ENCODE measurements around the gene STK10. TPM values are rescaled to one million over a fixed set of nuclear protein-coding genes. Genes with fewer than 3 reads are reported as not detected.

The STK10 gene
- polyA plus RNA-seq, 1 of the 3 experiments (the other 2 are of a cell fraction), result 11.0 TPM

GRCh38 chr5:172175263-172175719, 12.7 kb downstream of the STK10 start:
- no peak for DNase-seq
- H3K4me3 ChIP-seq (ENCODE audit: low read depth in 2 of 2, low read length in 1 of 2), result no peak overlapping the region
- no peaks in the 10 kb centered on the region for H3K9me3 ChIP-seq
- H2AFZ ChIP-seq (ENCODE audit: low read depth), result no peak overlapping the region
- peaks cover 0 to 11% of the 10 kb centered on the region in 2 experiments; a peak in 1 of 4 replicates for H3K4me1 ChIP-seq (ENCODE audit: control insufficient read depth in 1 of 2, insufficient read depth in 2 of 2, low read depth in 1 of 2, low read length in 1 of 2)
- no peak overlapping the region for H3K4me2 ChIP-seq
- TF ChIP-seq NFIC (IDR thresholded peaks at IDR 0.05; ENCODE audit: borderline replicate concordance) (no peak), TCF12 (IDR thresholded peaks at IDR 0.05) (no peak), RXRA (IDR thresholded peaks at IDR 0.05; ENCODE audit: borderline replicate concordance, low read depth) (no peak), MAX (IDR thresholded peaks at IDR 0.05; ENCODE audit: low read depth) (no peak), GATA2 (CRISPR knock-in tag; IDR thresholded peaks at IDR 0.05) (no peak), GABPA (IDR thresholded peaks at IDR 0.05; ENCODE audit: low read depth) (no peak), RAD21 (IDR thresholded peaks at IDR 0.05; ENCODE audit: low read length) (no peak), CTCF (IDR thresholded peaks at IDR 0.05) (no peak), IRF3 (IDR thresholded peaks at IDR 0.05; ENCODE audit: low read depth, low read length) (no peak), EZH2phosphoT487 (IDR thresholded peaks at IDR 0.05; ENCODE audit: borderline replicate concordance, low read depth) (no peak), SMC3 (IDR thresholded peaks at IDR 0.05; ENCODE audit: low read depth, low read length) (no peak), EP300 (IDR thresholded peaks at IDR 0.05; ENCODE audit: borderline replicate concordance in 1 of 2, low read depth in 1 of 2, low read length in 1 of 2) (no peak), PBX3 (IDR thresholded peaks at IDR 0.05) (no peak), REST (IDR thresholded peaks at IDR 0.05; ENCODE audit: low read depth, low read length) (no peak), USF2 (IDR thresholded peaks at IDR 0.05; ENCODE audit: borderline replicate concordance, low read depth, low read length) (no peak), MXI1 (IDR thresholded peaks at IDR 0.05; ENCODE audit: low read depth, low read length) (no peak)
- no peaks in the 10 kb centered on the region for H3K36me3 ChIP-seq (replicated peaks in 1 of 2; ENCODE audit: control insufficient read depth in 1 of 2, insufficient read depth in 2 of 2, low read length in 1 of 2)
- peaks cover 23% of the 10 kb centered on the region; the same call in 1 of the 2 replicates for H4K20me1 ChIP-seq (ENCODE audit: insufficient read depth)
- no peaks in the 10 kb centered on the region for H3K9me2 ChIP-seq
- H3K79me2 ChIP-seq (ENCODE audit: insufficient read depth), result peaks cover 57% of the 10 kb centered on the region
- no peaks in the 10 kb centered on the region for H3F3A ChIP-seq (replicated peaks; ENCODE audit: insufficient read depth)
- H3K27me3 ChIP-seq (ENCODE audit: insufficient read depth), result no peaks in the 10 kb centered on the region
- H3K9ac ChIP-seq, result no peak overlapping the region
- 95% methylated on average over 4 of the region's 7 CpGs for WGBS (ENCODE audit: low lambda C conversion rate)
- no peak overlapping the region for H3K27ac ChIP-seq (ENCODE audit: low read depth in 2 of 2, low read length in 1 of 2)
- CTCF ChIA-PET, result interaction anchor here (0.6 to 2.2 kb wide), 4 partner anchors 13 to 275 kb away, joined by 3 to 10 read pairs (median 3); partner anchors contain the start of gene STK10
- POLR2A ChIA-PET, result no interaction called here
